RWPE1 (cell line): ENCODE measurements around the gene INTS1.
A peak's percentile ranks its signal among the peaks of the same experiment; 100 is the strongest.

ENCODE experiments used
- CTCF ChIA-PET: fragments of 350-600 bp; sonication (Branson Sonifier 250); formaldehyde crosslinking; extraction: SDS; loops from one replicate; lab custom pipeline; 2021; lab: Yijun Ruan, JAX
- POLR2A ChIA-PET: fragments of 400-600 bp; formaldehyde crosslinking; extraction: SDS; loops from one replicate; lab custom pipeline; 2020; ENCODE audit warnings: antibody characterized with exemption; ENCODE audit not compliant: low non-redundant PET; lab: Yijun Ruan, JAX
- DNase-seq: peaks from one replicate; pipeline ENCODE4 v3.0.0; 2012; ENCODE audit warnings: low spot score
- H3K27ac ChIP-seq: fragments of 450-650 bp; 2 replicates; pipeline ENCODE4 v1.5.1; 2017
- TF ChIP-seq, protein P1 (sequence below): fragments of 450-650 bp; conservative IDR thresholded peaks from 2 replicates; pipeline ENCODE4 v1.5.1; 2017; ENCODE audit warnings: low read depth, mild to moderate bottlenecking

INTS1 gene

DNA sequence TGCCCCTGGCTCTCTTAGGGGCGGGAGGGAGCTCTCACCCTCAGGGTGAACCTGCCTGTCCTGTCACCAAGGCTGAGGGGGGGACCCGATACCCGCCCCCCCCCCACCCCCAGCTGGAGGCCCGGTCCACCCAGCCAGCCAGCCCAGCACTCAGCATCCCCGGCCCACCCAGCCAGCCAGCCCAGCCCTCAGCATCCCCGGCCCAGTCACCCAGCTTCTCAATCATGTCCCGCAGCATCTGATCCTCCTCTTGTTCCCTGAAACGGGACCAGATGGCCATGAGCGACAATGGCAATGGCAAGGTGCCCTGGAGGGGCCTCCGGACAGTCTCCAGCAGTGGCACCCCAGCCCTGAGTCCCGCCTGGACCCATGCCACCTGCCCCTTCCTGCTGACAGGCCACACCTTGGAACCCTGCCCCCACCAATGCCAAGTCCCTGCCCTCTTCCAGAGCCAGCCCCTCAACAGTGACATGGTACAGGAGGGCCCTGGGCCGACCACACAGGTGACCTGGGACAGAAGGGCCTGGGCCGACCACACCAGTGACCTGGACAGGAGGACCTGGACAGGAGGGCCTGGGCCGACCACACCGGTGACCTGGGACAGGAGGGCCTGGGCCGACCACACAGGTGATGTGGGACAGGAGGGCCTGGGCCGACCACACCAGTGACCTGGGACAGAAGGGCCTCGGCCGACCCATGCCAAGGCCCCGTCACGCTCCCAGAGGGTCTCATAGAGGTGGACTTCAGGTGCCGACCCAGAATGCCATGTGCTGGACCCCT, 69.1 kb downstream of the INTS1 start:
- ChIA-PET CTCF (interaction anchor here (0.6 to 0.7 kb wide), 2 partner anchors 13 to 209 kb away, joined by 3 to 4 read pairs; no protein-coding TSS in a partner anchor), POLR2A (no interaction called here)
- TF ChIP-seq, protein P1, sequence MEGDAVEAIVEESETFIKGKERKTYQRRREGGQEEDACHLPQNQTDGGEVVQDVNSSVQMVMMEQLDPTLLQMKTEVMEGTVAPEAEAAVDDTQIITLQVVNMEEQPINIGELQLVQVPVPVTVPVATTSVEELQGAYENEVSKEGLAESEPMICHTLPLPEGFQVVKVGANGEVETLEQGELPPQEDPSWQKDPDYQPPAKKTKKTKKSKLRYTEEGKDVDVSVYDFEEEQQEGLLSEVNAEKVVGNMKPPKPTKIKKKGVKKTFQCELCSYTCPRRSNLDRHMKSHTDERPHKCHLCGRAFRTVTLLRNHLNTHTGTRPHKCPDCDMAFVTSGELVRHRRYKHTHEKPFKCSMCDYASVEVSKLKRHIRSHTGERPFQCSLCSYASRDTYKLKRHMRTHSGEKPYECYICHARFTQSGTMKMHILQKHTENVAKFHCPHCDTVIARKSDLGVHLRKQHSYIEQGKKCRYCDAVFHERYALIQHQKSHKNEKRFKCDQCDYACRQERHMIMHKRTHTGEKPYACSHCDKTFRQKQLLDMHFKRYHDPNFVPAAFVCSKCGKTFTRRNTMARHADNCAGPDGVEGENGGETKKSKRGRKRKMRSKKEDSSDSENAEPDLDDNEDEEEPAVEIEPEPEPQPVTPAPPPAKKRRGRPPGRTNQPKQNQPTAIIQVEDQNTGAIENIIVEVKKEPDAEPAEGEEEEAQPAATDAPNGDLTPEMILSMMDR: no peak
- no peak overlapping the region for H3K27ac ChIP-seq
- no peak for DNase-seq

DNA sequence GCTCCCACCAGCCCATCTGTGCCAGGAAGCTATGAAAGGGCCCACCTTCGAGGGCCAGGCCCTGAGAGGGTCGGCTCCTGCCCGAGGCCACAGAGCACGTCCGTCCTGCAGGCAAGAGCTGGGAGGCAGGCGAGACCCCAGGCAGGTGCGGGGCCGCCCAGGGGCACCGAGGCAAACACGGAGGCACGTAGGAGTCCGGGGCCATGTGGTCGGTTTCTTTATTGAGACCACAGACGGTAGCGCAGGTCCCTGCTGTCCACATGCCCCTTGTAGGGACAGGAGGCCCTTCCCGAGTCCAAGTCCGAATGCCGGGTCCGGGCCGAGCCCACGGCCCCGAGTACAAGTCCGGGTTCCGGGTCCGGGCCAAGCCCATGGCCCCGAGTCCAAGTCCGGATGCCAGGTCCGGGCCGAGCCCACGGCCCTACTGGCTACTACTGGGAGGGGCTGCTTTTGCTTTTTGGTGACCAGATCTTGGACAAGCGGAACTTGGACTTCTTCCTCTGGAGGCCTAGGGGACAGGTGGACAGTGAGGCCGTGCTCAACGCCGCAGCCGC, 69.9 kb downstream of the INTS1 start:
- ChIA-PET POLR2A (no interaction called here), CTCF (interaction anchor here (0.6 to 0.7 kb wide), 3 partner anchors 12 to 241 kb away, joined by 3 to 4 read pairs (median 3); no protein-coding TSS in a partner anchor)
- TF ChIP-seq, protein P1: no peak
- DNase-seq: no peak
- H3K27ac ChIP-seq: no peak overlapping the region

DNA sequence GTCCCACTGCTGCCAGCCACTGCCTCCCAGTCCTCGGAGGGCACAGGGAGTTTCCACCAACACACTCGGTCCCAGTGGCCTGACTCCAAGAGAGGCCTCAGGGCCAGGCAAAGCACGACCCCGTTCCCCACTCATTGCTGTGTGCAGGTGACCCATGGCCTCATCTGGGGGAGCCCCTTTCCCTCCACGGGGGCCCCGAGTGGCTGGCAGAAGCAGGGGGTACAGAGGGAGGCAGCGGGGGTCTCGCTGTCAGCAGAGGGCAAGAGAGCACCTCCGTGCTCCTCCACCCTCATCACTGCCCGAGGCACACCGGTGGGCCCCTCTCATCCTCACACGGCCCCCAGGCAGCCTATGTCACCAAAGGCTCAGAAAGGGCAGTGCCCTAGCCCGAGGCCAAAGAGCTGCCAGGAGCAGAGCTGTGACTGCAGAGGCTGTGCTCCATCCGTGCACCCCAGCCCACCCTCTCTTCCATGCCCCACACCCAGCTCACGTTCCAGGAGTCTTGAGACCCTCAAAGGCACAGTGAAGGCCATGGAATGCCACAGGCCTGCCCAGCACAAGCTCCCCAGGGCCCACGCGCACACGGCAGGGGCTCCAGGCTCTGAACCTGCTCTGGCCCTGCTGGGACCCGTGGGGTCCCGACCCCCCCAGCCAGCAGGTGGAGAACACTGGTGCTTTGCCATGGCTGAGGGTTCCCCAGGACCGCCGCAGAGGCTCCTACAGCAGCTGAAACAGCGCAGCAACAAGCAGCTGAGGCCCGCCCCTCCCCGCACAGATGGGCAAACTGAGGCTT, 70.9 kb downstream of the INTS1 start:
- TF ChIP-seq, protein P1: no peak
- DNase-seq: no peak
- no peak overlapping the region for H3K27ac ChIP-seq
- ChIA-PET POLR2A (interaction anchor here (0.6 kb wide), 1 partner anchor 271 kb away, joined by 5 read pairs; no protein-coding TSS in a partner anchor), CTCF (interaction anchor here (0.6 to 2.1 kb wide), 13 partner anchors 8 to 240 kb away, joined by 3 to 15 read pairs (median 5); no protein-coding TSS in a partner anchor)

DNA sequence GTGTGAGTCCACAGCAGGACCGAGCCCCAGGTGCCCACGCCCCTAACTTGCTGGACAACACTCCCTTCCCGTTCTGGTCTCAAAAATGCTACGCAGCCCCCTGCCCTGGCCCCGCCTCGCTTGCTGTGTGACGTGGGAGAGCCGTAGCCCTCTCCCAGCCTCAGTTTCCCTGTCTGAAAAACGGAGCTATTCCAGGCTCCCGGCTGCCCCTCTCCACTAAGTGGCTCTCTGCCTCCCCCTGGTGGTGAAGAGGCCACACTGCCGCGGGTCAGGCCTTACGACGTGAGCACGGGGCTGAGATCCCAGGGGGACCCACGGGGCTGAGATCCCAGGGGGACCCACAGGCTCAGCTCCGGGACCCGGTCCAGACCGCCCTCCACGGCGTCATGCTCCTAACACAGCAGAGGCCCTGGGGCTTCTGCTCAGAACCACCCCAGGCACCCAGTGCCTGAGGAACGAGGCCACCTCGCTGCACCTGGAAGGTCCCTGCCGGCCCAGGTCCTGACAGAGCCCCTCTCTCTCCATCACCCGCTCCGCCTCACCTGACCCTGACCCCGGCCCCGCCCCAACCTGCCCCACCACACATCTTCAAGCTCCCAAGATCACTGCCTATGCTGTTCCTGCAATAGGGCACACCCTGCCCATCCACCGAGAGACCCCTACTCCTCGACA, 71.6 kb downstream of the INTS1 start:
- no peak overlapping the region for H3K27ac ChIP-seq
- DNase-seq: peak; percentile 69
- TF ChIP-seq, protein P1: peak; percentile 99
- POLR2A ChIA-PET: interaction anchor here (0.6 kb wide), 1 partner anchor 270 kb away, joined by 5 read pairs; no protein-coding TSS in a partner anchor
- CTCF ChIA-PET: interaction anchor here (0.5 to 2.1 kb wide), 24 partner anchors 9 to 435 kb away, joined by 3 to 15 read pairs (median 4); no protein-coding TSS in a partner anchor

DNA sequence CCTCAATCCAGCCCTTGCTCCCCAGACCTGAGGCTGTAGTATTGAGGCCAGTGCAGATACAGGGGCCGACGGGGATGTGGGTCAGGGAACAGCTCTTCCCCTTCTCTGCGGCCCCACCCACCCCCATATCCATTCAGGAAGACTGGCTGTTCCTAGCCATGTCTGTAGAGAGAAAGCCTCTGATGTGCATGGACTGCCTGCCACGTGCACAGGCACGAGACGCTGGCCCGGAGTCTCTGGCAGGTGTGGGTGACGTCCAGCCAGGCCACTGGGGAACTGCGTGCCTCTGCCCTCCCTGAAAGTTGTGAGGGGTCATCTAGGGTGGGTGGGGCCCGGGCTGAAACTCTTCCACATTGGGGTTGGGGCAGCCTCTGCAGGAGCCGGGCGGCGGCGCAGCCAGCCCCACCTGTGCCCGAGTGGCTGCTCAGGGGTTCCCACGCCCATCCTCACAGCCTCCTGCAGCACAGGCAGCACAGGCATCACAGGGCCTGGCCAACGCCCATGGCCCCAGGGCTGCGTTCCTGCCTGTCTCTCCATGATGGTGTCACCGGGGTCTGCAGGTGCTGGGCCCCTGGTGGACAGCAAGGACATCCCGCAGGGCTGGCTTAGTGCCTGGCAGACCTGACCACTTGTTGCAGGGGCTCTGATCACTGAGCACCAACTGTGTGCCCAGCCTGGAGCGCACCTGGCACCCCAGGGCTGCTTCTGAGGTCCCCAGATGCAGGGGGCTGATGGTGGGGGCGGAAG, 72.4 kb downstream of the INTS1 start:
- POLR2A ChIA-PET: no interaction called here
- TF ChIP-seq, protein P1: no peak

More for the DNA sequence above, 72.4 kb downstream of the INTS1 start:
- no peak for DNase-seq
- H3K27ac ChIP-seq: peak overlapping the region; percentile 41
- CTCF ChIA-PET: interaction anchor here (0.5 to 2.1 kb wide), 23 partner anchors 9 to 435 kb away, joined by 3 to 15 read pairs (median 4); no protein-coding TSS in a partner anchor
